HG03139 (cell line): ENCODE measurements around the gene SSUH2.
"Not testable (repeated sequence)": the region's sequence is repeated elsewhere in the genome, so short reads cannot be mapped to it uniquely, and the experiment has no call there.

Source experiments
- ATAC-seq: cut with Tn5 transposase; IDR thresholded peaks from one replicate; pipeline ENCODE4 v1.9.1; 2021; ENCODE audit not compliant: unreplicated experiment

Gene SSUH2, protein sequence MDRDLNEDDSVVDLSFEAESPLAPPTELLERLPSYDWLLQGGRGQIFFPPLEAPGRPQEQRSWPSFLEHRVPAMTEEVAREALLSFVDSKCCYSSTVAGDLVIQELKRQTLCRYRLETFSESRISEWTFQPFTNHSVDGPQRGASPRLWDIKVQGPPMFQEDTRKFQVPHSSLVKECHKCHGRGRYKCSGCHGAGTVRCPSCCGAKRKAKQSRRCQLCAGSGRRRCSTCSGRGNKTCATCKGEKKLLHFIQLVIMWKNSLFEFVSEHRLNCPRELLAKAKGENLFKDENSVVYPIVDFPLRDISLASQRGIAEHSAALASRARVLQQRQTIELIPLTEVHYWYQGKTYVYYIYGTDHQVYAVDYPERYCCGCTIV

DNA sequence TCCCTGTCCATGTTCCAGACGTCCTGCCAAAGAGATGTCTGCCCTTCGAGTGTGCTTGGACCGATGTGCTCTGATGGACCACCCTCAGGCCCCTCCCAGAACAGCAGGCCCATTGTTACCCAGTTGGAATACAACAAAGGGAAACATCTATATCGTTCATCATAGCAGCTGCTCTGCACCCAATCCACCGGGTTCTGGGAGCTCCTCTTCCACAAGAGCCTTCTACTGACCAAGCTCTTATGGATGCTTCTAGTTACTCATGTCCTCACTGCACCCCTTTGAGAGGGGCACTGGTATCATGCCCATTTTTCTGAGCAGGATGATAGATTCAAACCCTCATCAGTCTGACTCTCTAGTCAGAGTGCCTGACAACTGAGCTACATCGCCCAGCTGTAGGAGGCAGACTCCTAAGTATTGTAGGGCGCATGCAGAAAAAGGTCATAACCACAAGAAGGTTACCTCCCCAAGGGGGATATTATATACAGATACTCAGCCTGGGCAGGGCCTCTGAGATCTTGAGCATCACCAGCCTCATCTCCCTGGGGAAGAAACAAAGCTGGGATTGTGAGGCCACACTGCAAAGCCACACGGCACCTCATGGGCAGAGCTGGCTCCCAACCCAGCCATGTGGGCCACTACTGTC is at the start of gene SSUH2:
SSUH2 (minus strand) TSS at position 51 of the 643 bp plus-strand sequence; CDS start at position 11, 40 bp downstream.
- no peak for ATAC-seq

DNA sequence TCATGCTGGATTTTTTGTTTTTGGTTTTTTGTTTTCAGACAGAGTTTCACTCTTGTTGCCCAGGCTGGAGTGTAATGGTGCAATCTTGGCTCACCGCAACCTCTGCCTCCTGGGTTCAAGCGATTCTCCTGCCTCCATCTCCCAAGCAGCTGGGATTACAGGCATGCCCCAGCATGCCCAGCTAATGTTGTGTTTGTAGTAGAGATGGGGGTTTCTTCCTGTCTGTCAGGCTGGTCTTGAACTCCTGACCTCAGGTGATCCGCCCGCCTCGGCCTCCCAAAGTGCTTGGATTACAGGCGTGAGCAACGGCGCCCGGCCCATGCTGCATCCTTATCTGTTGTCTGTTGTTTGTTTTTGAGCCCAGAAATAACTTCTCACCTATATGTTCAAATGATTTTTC is 46.7 kb upstream of the SSUH2 start:
- not testable (repeated sequence) for ATAC-seq

DNA sequence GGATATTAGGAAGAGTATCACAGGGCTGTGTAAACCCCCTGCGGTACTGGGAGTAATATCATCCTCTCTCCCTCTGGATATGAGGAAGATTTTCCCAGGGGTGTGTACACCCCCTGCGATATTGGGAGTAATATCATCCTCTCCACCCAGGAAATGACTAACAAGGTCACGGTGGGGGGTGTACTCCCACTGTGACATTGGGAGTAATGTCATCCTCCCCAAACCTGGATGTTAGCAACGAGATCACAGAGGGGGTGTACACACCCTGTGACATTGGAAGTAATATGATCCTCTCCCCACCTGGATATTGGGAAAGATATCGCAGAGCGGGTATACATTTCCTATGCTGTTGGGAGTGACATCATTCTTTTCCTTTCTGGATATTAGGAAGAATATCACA is 40.4 kb upstream of the SSUH2 start:
- not testable (repeated sequence) for ATAC-seq

DNA sequence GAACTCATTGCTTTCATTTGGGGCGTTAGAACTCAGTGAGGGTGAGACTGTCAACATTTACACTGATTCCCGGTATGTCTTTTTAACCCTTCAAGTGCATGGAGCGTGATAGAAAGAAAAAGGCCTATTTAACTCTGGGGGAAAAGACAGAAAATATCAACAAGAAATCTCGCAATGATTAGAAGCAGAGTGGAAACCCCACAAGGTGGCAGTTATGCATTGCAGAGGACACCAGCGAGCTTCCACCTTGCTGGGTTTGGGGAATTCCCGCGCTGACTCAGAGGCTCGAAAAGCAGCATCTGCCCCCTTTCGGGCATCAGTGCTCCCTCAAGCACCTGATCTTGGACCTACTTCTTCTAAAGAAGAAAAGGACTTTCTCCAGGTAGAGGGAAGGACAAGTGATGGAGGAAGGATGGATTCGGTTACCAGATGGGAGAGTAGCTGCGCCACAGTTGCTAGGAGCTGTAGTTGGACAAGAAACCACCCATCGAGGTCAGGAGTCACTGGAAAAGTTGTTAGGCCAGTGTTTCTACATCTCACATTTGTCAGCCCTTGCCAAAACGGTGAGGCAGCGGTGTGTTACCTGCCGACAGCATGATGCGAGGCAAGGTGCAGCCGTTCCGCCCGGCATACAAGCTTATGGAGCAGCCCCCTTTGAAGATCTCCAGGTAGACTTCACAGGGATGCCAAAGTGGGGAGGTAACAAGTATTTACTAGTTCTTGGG is 38.4 kb upstream of the SSUH2 start:
- not testable (repeated sequence) for ATAC-seq

DNA sequence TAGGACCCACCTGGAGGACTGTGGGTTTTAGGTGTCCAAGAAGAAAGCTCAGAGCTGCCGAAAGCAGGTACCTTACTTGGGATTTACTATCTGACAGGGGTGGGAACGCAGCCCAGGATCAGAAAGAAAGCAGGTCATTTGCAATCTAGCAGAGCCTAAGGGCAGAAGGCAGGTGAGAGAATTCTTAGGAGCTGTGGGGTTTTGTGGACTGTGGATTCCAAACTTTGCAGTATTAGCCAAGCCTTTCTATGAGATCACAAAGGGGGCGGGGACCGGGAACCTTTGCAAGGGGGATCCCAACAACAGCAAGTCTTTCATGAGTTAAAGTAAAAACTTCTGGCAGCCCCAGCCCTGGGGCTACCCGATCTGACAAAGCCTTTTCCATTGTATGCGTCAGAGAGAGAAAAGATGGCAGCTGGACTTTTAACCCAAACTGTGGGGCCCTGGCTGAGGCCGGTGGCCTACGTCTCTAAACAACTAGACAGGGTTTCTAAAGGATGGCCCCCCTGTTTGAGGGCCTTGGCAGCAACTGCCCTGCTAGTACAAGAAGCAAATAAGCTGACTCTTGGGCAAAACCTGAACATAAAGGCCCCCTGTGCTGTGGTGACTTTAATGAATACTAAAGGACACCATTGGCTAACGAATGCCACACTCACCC is 37.4 kb upstream of the SSUH2 start:
- not testable (repeated sequence) for ATAC-seq

DNA sequence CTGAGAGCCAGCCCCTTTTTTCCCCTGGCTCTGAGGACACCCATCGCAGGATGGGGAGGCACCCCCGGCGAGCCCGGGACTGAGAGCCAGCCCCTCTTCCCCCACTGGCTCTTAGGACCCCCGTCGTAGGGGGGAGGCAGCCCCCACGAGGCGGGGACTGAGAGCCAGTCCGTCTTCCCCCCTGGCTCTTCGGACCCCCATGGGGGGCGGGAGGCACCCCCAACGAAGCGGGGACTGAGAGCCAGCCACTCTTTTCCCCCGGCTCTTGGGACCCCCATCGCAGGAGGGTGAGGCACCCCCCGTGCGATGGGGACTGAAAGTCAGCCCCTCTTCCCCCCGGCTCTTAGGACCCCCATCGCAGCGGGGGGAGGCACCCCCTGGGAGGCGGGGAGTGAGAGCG is 36.8 kb upstream of the SSUH2 start:
- no peak for ATAC-seq

DNA sequence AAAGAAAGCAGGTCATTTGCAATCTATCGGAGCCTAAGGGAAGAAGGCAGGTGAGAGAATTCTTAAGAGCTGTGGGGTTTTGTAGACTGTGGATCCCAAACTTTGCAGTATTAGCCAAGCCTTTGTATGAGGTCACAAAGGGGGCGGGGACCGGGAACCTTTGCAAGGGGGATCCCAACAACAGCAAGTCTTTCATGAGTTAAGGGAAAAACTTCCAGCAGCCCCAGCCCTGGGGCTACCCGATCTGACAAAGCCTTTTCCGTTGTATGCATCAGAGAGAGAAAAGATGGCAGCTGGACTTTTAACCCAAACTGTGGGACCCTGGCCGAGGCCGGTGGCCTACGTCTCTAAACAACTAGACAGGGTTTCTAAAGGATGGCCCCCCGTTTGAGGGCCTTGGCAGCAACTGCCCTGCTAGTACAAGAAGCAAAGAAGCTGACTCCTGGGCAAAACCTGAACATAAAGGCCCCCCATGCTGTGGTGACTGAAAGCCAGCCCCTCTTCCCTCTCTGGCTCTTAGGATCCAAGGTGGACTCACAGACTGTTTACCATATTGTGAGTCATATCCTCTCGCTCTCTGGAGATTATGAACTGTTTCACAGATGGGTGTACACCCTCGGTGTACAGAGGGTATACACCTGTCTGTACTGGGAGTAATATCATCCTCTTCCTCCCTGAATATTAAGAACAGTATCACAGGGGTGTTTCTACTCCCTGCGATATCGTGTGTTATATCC is 35.4 kb upstream of the SSUH2 start:
- ATAC-seq = not testable (repeated sequence)

DNA sequence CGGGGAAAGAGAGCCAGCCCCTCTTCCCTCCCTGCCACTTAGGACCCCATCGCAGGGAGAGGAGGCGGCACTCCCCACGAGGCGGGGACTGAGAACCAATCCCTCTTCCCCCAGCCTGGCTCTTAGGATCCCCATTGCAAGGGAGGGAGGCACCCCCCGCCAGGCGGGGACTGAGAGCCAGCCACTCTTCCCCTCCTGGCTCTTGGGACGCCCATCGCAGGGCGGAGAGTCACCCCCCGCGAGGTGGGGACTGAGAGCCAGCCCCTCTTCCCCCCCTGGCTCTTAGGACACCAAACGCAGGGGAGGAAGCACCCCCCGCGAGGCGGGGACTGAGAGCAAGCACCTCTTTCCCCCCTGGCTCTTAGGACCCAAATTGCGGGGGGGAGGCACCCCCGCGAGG is 34.2 kb upstream of the SSUH2 start:
- no peak for ATAC-seq

DNA sequence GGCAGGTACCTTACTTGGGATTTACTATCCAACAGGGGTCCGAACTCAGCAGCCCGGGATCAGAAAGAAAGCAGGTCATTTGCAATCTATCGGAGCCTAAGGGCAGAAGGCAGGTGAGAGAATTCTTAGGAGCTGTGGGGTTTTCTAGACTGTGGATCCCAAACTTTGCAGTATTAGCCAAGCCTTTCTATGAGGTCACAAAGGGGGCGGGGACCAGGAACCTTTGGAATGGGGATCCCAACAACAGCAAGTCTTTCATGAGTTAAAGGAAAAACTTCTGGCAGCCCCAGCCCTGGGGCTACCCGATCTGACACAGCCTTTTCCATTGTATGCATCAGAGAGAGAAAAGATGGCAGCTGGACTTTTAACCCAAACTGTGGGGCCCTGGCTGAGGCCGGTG is 32.7 kb upstream of the SSUH2 start:
- not testable (repeated sequence) for ATAC-seq

DNA sequence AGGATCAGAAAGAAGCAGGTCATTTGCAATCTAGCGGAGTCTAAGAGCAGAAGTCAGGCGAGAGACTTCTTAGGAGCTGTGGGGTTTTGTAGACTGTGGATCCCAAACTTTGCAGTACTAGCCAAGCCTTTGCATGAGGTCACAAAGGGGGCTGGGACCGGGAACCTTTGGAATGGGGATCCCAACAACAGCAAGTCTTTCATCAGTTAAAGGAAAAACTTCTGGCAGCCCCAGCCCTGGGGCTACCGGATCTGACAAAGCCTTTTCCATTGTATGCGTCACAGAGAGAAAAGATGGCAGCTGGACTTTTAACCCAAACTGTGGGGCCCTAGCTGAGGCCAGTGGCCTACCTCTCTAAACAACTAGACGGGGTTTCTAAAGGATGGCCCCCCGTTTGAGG is 31.0 kb upstream of the SSUH2 start:
- ATAC-seq = not testable (repeated sequence)

DNA sequence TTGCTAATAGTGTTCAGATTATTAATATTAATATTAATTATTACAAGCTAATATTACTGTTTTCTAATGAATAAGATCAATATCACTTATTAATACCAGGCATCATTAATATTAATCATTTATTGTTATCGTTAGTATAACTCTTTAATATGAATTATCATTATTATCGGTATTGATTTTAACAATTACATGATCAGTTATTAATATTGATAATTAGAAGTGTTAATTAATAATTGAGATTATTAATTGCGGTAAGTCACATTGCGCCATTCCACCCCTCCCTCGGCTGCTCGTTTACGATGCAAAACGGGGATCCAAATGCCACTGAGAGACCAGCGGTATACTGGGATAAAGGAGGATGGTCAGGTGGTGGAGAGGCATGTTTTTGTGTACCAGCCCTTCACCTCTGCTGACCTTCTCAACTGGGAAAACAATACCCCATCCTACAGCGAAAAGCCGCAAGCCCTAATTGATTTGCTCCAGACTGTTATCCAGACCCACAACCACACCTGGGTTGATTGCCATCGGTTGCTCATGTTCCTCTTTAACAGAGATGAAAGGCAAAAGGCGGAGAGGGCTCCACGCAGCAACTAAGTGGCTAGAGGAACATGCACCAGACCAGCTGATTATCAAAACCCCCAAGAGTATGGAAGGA is 28.6 kb upstream of the SSUH2 start:
- ATAC-seq = no peak

DNA sequence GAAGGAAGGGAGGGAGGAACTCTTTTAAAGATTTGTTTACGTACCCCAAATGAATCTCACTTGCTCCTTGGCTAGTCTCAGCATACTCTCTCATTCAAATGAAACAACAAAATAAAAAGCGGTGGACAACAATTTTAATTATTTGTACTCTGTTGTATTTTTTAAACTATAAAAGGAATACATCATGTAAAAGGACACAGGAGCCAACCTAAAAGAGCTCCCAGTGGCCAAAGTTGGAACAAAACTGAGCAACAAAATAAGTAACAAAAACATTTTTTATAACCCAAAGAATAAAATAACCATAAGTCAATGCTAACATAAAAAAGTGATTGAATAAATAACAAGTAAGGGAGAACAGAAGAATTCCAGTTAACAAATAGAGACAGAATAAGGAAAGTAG is 24.4 kb upstream of the SSUH2 start:
- no peak for ATAC-seq

DNA sequence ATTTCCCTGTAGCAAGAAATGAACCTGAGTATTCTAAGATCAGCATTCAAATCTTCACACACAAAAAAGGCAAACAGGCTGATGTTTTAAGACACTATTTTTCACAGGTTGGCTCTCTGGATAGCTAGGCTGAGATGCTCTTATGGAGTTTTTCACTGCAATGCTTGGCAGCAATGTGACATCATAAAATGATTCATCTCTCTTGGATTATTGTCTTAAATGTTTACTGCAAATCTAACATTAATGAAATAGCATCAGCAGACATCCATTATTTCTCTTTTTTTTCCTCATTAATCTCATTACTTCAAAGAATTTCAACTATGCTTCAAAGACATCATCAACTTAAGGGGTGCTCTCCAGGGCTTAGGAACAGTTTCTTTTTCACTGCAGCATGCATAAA is 23.6 kb upstream of the SSUH2 start:
- ATAC-seq = no peak

DNA sequence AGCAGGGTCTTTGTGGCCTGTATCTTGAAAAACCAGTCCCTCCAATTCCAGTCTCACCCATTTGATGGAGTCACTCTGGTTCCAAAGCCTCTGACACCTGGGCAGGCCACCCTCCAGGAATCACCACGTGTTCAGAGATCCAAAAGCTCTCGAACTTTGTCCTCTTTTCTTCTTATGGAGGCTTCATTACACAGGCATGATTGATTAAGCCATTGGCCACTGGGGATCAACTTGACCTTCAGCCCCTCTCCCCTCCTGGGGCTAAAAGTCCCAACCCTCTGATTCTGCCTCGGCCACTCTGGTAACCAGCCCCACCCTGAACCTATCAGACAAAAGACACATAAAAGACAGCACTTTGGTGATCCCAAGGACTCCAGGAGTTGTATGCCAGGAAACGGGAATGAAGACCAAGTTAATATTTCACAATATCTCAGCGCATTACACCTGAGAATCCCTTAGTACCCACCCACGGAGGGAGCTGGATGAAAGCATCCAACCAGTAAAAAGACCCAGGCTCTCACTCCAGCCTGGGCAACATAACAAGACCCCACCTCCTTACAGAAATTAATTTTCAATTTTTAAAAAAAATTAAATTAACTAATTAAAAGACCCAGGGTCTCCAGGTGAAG is 23.0 kb upstream of the SSUH2 start:
- ATAC-seq = no peak

DNA sequence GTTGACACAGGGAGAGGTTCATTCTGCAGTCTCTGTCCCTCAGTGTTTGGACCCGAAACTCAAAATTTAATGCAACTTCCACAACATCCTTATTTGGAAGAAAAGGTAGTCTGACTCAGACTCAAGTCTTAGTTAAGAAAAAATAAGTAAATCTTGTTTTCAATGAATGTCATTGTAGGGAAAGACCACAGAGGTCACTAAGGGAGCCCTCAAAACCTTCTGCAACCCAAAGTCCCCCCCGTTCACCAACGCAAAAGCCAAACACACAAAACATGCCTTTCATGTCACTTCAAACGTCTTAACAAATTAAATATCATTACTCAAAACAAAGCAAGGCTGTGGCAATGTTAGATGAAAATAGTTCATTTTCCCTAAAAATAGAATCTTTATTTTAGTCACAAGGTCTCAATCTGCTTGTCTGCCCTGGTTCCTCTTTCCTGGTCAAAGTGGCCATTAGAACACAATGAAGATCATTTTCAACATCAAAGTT is 20.9 kb upstream of the SSUH2 start:
- peak; percentile 57 for ATAC-seq

DNA sequence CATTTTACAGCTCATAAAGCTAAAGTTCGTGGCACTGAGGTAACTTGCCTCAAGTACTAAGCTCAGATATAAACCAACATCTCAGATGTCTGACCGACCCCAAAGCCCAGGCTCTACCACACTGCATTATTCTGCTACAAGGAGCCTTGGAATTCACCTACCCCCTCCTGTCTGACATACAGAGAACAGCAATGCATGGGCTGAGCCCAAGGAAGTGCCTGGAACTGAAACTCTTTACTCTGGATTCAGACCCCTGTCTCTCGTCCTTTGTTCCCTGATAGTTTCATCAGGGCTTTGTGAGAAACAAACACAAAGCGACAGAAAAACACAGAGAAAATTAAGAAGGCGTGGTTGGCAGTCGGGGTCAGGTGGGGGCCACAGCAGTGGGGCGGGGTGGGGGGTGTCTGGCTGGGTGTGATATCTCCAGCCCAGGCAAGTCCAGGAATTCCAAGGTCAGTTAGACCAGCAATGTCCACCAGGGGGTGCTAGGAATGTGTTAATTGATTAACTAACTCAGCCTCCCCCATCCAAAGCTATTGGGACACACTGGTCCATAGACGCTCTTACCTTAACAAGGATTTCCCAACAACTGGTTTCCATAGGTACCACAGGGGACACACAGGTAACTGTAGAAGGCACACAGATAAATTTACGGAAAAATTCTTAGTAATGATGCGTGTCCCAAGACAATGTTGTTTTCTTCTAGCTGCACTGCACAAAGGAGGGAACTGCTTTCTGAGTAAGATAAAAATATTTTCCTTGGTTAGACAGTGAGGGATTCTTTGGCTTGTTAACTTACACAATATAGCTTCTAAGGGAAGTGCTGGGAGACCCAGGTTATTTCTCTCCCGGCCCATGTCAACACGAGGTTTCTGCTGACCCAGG is 18.8 kb upstream of the SSUH2 start:
- ATAC-seq = no peak

DNA sequence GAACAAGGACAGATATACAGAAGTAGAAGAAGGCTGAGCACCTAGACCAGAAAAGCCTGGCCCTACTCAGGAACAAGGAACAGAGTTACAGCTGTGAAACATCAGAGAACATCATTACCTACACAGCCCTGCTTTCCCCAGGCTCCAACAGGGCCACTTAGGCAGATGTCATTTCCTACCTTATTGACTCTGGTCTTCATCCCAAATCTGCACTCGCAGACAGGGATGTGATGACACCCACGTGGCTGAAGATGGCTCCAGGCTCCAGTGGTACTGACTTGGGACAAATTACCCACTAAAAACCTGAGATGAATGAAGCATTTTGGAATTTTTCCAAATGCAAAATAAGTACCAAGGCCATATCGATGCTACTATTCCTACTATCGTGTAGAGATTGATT is 18.0 kb upstream of the SSUH2 start:
- no peak for ATAC-seq
